HG03139 (cell line): ENCODE measurements around the gene KIAA0232.

ENCODE experiments used
- ATAC-seq: cut with Tn5 transposase; IDR thresholded peaks from one replicate; pipeline ENCODE4 v1.9.1; 2021; ENCODE audit not compliant: unreplicated experiment

The KIAA0232 gene

GRCh38 chr4:6913350-6913905 lies 130.9 kb downstream of the KIAA0232 start:
- ATAC-seq = no peak

GRCh38 chr4:6914448-6914847 lies 131.9 kb downstream of the KIAA0232 start:
- ATAC-seq = no peak

GRCh38 chr4:6915041-6916005 lies 132.8 kb downstream of the KIAA0232 start:
- ATAC-seq = no peak

- ATAC-seq = no peak
Measured at GRCh38 chr4:6916069-6916586, 133.6 kb downstream of the KIAA0232 start.

GRCh38 chr4:6916587-6917460 lies 134.3 kb downstream of the KIAA0232 start:
- ATAC-seq = no peak

GRCh38 chr4:6917461-6918271 lies 135.1 kb downstream of the KIAA0232 start:
- peak; percentile 87 for ATAC-seq

- no peak for ATAC-seq
Measured at GRCh38 chr4:6918338-6918737, 135.8 kb downstream of the KIAA0232 start.

GRCh38 chr4:6920171-6920570 lies 137.6 kb downstream of the KIAA0232 start:
- no peak for ATAC-seq

GRCh38 chr4:6923507-6923906 lies 141.0 kb downstream of the KIAA0232 start:
- ATAC-seq = no peak

- ATAC-seq = no peak
Measured at GRCh38 chr4:6924361-6924779, 141.8 kb downstream of the KIAA0232 start.

GRCh38 chr4:6925357-6925836 lies 142.9 kb downstream of the KIAA0232 start:
- ATAC-seq = no peak

- ATAC-seq = no peak
Measured at GRCh38 chr4:6926081-6926480, 143.6 kb downstream of the KIAA0232 start.

GRCh38 chr4:6926681-6927478 lies 144.4 kb downstream of the KIAA0232 start:
- no peak for ATAC-seq

GRCh38 chr4:6928081-6928480 lies 145.6 kb downstream of the KIAA0232 start:
- ATAC-seq = no peak

GRCh38 chr4:6929339-6929811 lies 146.8 kb downstream of the KIAA0232 start:
- no peak for ATAC-seq

GRCh38 chr4:6929812-6930464 lies 147.4 kb downstream of the KIAA0232 start:
- ATAC-seq = no peak

- no peak for ATAC-seq
Measured at GRCh38 chr4:6932475-6932874, 149.9 kb downstream of the KIAA0232 start.

- no peak for ATAC-seq
Measured at GRCh38 chr4:6932918-6933317, 150.4 kb downstream of the KIAA0232 start.
